SU-DHL-6 (cell line): ENCODE measurements around the gene GRIA3.

Experiments used
- H2AFZ ChIP-seq: fragments of 200-600 bp; sonication (generic); 2 replicates; pipeline ENCODE4 v1.6.1; 2014; ENCODE audit warnings: low read depth, mild to moderate bottlenecking, moderate library complexity, mixed read lengths, antibody characterized with exemption, low read length; ENCODE audit not compliant: severe bottlenecking
- H3F3A ChIP-seq: fragments of 200-600 bp; shearing (Covaris generic); 2 replicates; pipeline ENCODE4 v1.6.0; 2016; ENCODE audit warnings: antibody characterized with exemption, mild to moderate bottlenecking; ENCODE audit not compliant: insufficient read depth
- H3K27ac ChIP-seq: fragments of 200-600 bp; sonication (generic); 2 replicates; pipeline ENCODE4 v1.5.1; 2016; ENCODE audit warnings: low read depth, mild to moderate bottlenecking, low read length, moderate library complexity, mixed read lengths
- H3K27me3 ChIP-seq: fragments of 200-600 bp; sonication (generic), shearing (Covaris generic); 2 replicates; pipeline ENCODE4 v1.6.0; 2014; ENCODE audit warnings: mild to moderate bottlenecking, low read length
- H3K36me3 ChIP-seq: fragments of 200-600 bp; sonication (generic); 2 replicates; pipeline ENCODE4 v1.6.1; 2014; ENCODE audit warnings: mild to moderate bottlenecking, low read length, mixed read lengths
- H3K4me2 ChIP-seq: fragments of 300-600, 200-600 bp; shearing (Covaris generic), sonication (generic); 2 replicates; pipeline ENCODE4 v1.6.0; 2014; ENCODE audit warnings: low read length, low read depth, mild to moderate bottlenecking; ENCODE audit not compliant: poor library complexity, severe bottlenecking
- H3K4me3 ChIP-seq: fragments of 200-600 bp; sonication (generic); 2 replicates; pipeline ENCODE4 v1.5.1; 2014; ENCODE audit warnings: antibody characterized with exemption, low read length, mild to moderate bottlenecking, mixed read lengths; ENCODE audit not compliant: insufficient read depth, poor library complexity, severe bottlenecking
- H3K79me2 ChIP-seq: fragments of 200-600 bp; sonication (generic); 2 replicates; pipeline ENCODE4 v1.6.1; 2014; ENCODE audit warnings: mild to moderate bottlenecking, low read length, moderate library complexity; ENCODE audit not compliant: insufficient read depth
- H3K9ac ChIP-seq: fragments of 200-600 bp; sonication (generic); 2 replicates; pipeline ENCODE4 v1.7.0; 2014; ENCODE audit warnings: mild to moderate bottlenecking, low read length
- H3K9me2 ChIP-seq: fragments of 200-600 bp; sonication (generic); replicated peaks from 2 replicates; pipeline ENCODE4 v1.6.1; 2014; ENCODE audit warnings: low read length; ENCODE audit not compliant: insufficient read depth
- H3K9me3 ChIP-seq: fragments of 200-600 bp; sonication (generic); 2 replicates; pipeline ENCODE4 v1.6.1; 2014; ENCODE audit warnings: low read length, mixed read lengths; ENCODE audit not compliant: insufficient read depth
- H4K20me1 ChIP-seq: fragments of 200-600 bp; sonication (generic); 2 replicates; pipeline ENCODE4 v1.6.1; 2014; ENCODE audit warnings: low read depth, mild to moderate bottlenecking, antibody characterized with exemption, low read length, moderate library complexity, mixed read lengths
- CTCF ChIP-seq: fragments of 200-600 bp; sonication (generic); IDR thresholded peaks from one replicate; pipeline ENCODE4 v1.5.1; 2017; ENCODE audit warnings: antibody characterized with exemption, mild to moderate bottlenecking, low read length, moderate library complexity; ENCODE audit not compliant: insufficient read depth, poor library complexity, severe bottlenecking
- EZH2phosphoT487 ChIP-seq: fragments of 200-600 bp; sonication (generic), shearing (Covaris generic); conservative IDR thresholded peaks from 2 replicates; pipeline ENCODE4 v1.6.1; 2018; ENCODE audit warnings: mild to moderate bottlenecking, antibody characterized with exemption, low read length, moderate library complexity, mixed read lengths

GRIA3 gene

DNA sequence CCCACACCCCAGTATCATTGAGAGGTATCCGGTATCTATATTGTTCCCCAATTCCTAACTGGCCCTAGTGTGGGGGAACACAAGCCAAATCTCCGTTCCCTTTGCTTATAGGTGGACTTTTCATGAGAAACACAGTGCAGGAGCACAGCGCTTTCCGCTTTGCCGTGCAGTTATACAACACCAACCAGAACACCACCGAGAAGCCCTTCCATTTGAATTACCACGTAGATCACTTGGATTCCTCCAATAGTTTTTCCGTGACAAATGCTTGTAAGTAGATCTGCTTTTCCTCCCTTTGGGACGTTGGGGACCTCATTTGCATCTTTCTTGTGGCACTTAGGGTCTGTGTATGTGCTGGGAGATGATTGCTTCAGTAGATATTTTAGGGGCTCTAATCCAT, 1.6 kb downstream of the GRIA3 start:
- Histone ChIP-seq H3K4me3 (no peak overlapping the region), H4K20me1 (no peaks in the 10 kb centered on the region), H3F3A (no peaks in the 10 kb centered on the region), H3K79me2 (no peaks in the 10 kb centered on the region), H3K9ac (no peak overlapping the region), H2AFZ (no peak overlapping the region), H3K9me2 (no peaks in the 10 kb centered on the region), H3K9me3 (no peaks in the 10 kb centered on the region), H3K36me3 (no peaks in the 10 kb centered on the region), H3K27me3 (no peaks in the 10 kb centered on the region), H3K27ac (no peak overlapping the region), H3K4me2 (no peak overlapping the region)
- TF ChIP-seq CTCF: no peak
- TF ChIP-seq EZH2phosphoT487: no peak

DNA sequence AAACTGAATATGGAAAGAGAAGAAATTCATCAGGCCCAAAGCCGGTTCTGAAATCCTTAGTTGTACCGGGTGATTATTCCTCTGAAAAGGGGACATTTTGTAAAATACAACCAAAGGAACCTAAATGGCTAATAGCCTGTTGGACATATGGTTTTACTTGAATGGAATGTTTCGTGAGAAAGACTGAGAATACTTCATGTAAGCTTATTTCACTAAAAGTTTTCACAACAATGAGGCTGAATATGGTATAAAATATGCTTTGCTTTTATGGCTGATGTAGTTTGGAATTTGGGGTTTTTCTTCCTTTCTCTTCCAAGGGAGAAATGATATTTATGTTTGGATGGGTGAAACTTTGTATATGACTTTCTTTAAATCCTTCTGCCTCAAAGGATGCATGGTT, 2.7 kb downstream of the GRIA3 start:
- Histone ChIP-seq H3K9me3 (no peaks in the 10 kb centered on the region), H3K9me2 (no peaks in the 10 kb centered on the region), H3K36me3 (no peaks in the 10 kb centered on the region), H3K9ac (no peak overlapping the region), H3K4me3 (no peak overlapping the region), H3K4me2 (no peak overlapping the region), H3K27ac (no peak overlapping the region), H2AFZ (no peak overlapping the region), H3K27me3 (no peaks in the 10 kb centered on the region), H4K20me1 (no peaks in the 10 kb centered on the region), H3K79me2 (no peaks in the 10 kb centered on the region), H3F3A (no peaks in the 10 kb centered on the region)
- no peak for TF ChIP-seq CTCF
- no peak for TF ChIP-seq EZH2phosphoT487

DNA sequence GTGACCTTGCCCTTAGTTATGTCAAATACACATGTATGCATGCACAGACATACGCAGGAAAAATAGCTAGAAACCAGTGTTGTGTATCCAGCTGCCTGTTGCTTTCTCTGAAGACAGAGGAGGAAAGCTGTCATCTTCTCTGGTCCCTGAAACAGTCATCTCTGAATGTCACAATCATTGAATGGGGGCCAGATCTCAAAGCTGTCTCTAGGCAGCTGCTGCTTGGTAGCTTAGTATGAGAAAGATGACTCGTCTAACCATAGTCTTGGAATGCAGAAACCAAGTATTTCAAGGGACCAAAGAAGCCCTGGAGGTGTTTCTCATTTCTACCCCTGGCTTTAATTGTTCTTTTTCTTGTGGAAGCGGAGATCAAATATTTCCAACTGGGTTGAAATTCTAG, 4.0 kb downstream of the GRIA3 start:
- H3K36me3 ChIP-seq: no peaks in the 10 kb centered on the region
- H2AFZ ChIP-seq: no peak overlapping the region
- H3K79me2 ChIP-seq: no peaks in the 10 kb centered on the region
- no peaks in the 10 kb centered on the region for H4K20me1 ChIP-seq
- no peaks in the 10 kb centered on the region for H3K9me3 ChIP-seq
- H3K9me2 ChIP-seq: no peaks in the 10 kb centered on the region
- no peaks in the 10 kb centered on the region for H3K27me3 ChIP-seq
- H3F3A ChIP-seq: no peaks in the 10 kb centered on the region
- no peak overlapping the region for H3K27ac ChIP-seq
- TF ChIP-seq EZH2phosphoT487: no peak
- TF ChIP-seq CTCF: no peak
- no peak overlapping the region for H3K4me3 ChIP-seq
- H3K4me2 ChIP-seq: no peak overlapping the region
- H3K9ac ChIP-seq: no peak overlapping the region

- Histone ChIP-seq H3K27me3 (no peaks in the 10 kb centered on the region), H3K79me2 (no peaks in the 10 kb centered on the region), H3K4me2 (no peak overlapping the region), H3K9ac (no peak overlapping the region), H3K27ac (no peak overlapping the region), H2AFZ (no peak overlapping the region), H3K36me3 (no peaks in the 10 kb centered on the region), H3F3A (no peaks in the 10 kb centered on the region), H4K20me1 (no peaks in the 10 kb centered on the region), H3K4me3 (no peak overlapping the region), H3K9me3 (no peaks in the 10 kb centered on the region), H3K9me2 (no peaks in the 10 kb centered on the region)
- no peak for TF ChIP-seq EZH2phosphoT487
- no peak for TF ChIP-seq CTCF
Measured at GRCh38 chrX:123189338-123189737, 5.3 kb downstream of the GRIA3 start.
